HFFc6 (cell line): ENCODE measurements around the gene COPS4. TPM values are rescaled to one million over a fixed set of nuclear protein-coding genes. Genes with fewer than 3 reads are reported as not detected.
"Not testable (repeated sequence)": the region's sequence is repeated elsewhere in the genome, so short reads cannot be mapped to it uniquely, and the experiment has no call there.

Experiments
- DNase-seq: peaks from one replicate; pipeline ENCODE4 v3.0.0-alpha.2; 2018
- H3K27ac Mint-ChIP-seq: 2 replicates; pipeline ENCODE4 v1.8.0; 2020; ENCODE audit warnings: mild to moderate bottlenecking, mixed read lengths
- H3K27me3 Mint-ChIP-seq: 2 replicates; pipeline ENCODE4 v1.8.0; 2021; ENCODE audit warnings: mild to moderate bottlenecking, moderate library complexity, mixed read lengths; ENCODE audit not compliant: insufficient read depth
- H3K36me3 Mint-ChIP-seq: 2 replicates; pipeline ENCODE4 v1.8.0; 2021; ENCODE audit warnings: low read depth, mixed read lengths
- H3K4me1 Mint-ChIP-seq: 2 replicates; pipeline ENCODE4 v1.8.0; 2020; ENCODE audit warnings: low read depth, mixed read lengths
- H3K4me3 Mint-ChIP-seq: 2 replicates; pipeline ENCODE4 v1.8.0; 2020; ENCODE audit warnings: mild to moderate bottlenecking, moderate library complexity, mixed read lengths
- H3K9me3 Mint-ChIP-seq: 2 replicates; pipeline ENCODE4 v1.8.0; 2020; ENCODE audit warnings: mild to moderate bottlenecking, mixed read lengths
- CTCF ChIP-seq: fragments of 200-600 bp; sonication (generic); IDR thresholded peaks from 2 replicates; pipeline ENCODE4 v1.5.0; 2021; ENCODE audit warnings: antibody characterized with exemption, mild to moderate bottlenecking
- total RNA-seq, 6 experiments: library from RNA; stranded (reverse); fragmentation: NEBNext Ultra II Directional; extraction: Animal tissue kit (Norgen Biotek cat#: 25700); gene quantifications; 2 replicates in 1 of 6; 3 replicates in 5 of 6; pipeline ENCODE4 v1.2.3, GENCODE V29; 2021

Gene COPS4
- total RNA-seq, 6 experiments from 2014 or later = 56.4 to 73.6 (median 69.2) TPM

GRCh38 chr4:83107631-83108030 lies 72.6 kb downstream of the COPS4 start:
- no peak for TF ChIP-seq CTCF
- Mint-ChIP-seq H3K4me1 (peaks cover 38% of the 10 kb centered on the region), H3K27ac (no peak overlapping the region), H3K27me3 (no peaks in the 10 kb centered on the region; the same call in 1 of the 2 replicates), H3K36me3 (no peaks in the 10 kb centered on the region; the same call in 1 of the 2 replicates), H3K4me3 (no peak overlapping the region), H3K9me3 (no peaks in the 10 kb centered on the region)
- no peak for DNase-seq

- no peaks in the 10 kb centered on the region; the same call in 1 of the 2 replicates for H3K27me3 Mint-ChIP-seq
- no peaks in the 10 kb centered on the region for H3K9me3 Mint-ChIP-seq
- H3K27ac Mint-ChIP-seq = no peak overlapping the region
- no peak overlapping the region; the same call in 1 of the 2 replicates for H3K4me3 Mint-ChIP-seq
- DNase-seq = no peak
- no peaks in the 10 kb centered on the region for H3K36me3 Mint-ChIP-seq
- no peak for TF ChIP-seq CTCF
- peaks cover 44% of the 10 kb centered on the region for H3K4me1 Mint-ChIP-seq
Measured at GRCh38 chr4:83108101-83108861, 73.3 kb downstream of the COPS4 start.

GRCh38 chr4:83109480-83110222 lies 74.7 kb downstream of the COPS4 start:
- no peaks in the 10 kb centered on the region for H3K9me3 Mint-ChIP-seq
- TF ChIP-seq CTCF = no peak
- H3K36me3 Mint-ChIP-seq = no peaks in the 10 kb centered on the region
- no peaks in the 10 kb centered on the region; the same call in 1 of the 2 replicates for H3K27me3 Mint-ChIP-seq
- H3K27ac Mint-ChIP-seq = peak overlapping the region; percentile 84
- H3K4me1 Mint-ChIP-seq = peaks cover 58% of the 10 kb centered on the region
- peak overlapping the region; percentile 87 for H3K4me3 Mint-ChIP-seq
- DNase-seq = peak; percentile 23

- Mint-ChIP-seq H3K27ac (peak overlapping the region; percentile 84), H3K4me1 (peaks cover 61% of the 10 kb centered on the region), H3K4me3 (peak overlapping the region; percentile 87), H3K9me3 (no peaks in the 10 kb centered on the region), H3K36me3 (no peaks in the 10 kb centered on the region), H3K27me3 (no peaks in the 10 kb centered on the region; the same call in 1 of the 2 replicates)
- peak; percentile 81 for TF ChIP-seq CTCF
- DNase-seq = peak; percentile 70
Measured at GRCh38 chr4:83110223-83110945, 75.4 kb downstream of the COPS4 start.

- Mint-ChIP-seq H3K27ac (peak overlapping the region; percentile 84; the same call in 1 of the 2 replicates), H3K36me3 (no peaks in the 10 kb centered on the region), H3K4me1 (peaks cover 65% of the 10 kb centered on the region), H3K9me3 (no peaks in the 10 kb centered on the region), H3K27me3 (no peaks in the 10 kb centered on the region; the same call in 1 of the 2 replicates), H3K4me3 (no peak overlapping the region)
- no peak for TF ChIP-seq CTCF
- DNase-seq = no peak
Measured at GRCh38 chr4:83110970-83111750, 76.2 kb downstream of the COPS4 start.

- not testable (repeated sequence) for H3K27me3 Mint-ChIP-seq, H3K27ac Mint-ChIP-seq, H3K36me3 Mint-ChIP-seq, DNase-seq, H3K9me3 Mint-ChIP-seq, H3K4me3 Mint-ChIP-seq
- peaks cover 65% of the 10 kb centered on the region for H3K4me1 Mint-ChIP-seq
Measured at GRCh38 chr4:83111751-83112141, 76.8 kb downstream of the COPS4 start.
